Liver (tissue), 3 donors: ENCODE measurements around the gene CPNE9.

Experiments used
- EGR1 ChIP-seq, 2 donors: IDR thresholded peaks; 2 replicates each; pipeline ENCODE4 v1.6.1; 2016 to 2018; ENCODE audit warnings: antibody characterized with exemption in 2 of 2, low read depth in 2 of 2
- GABPA ChIP-seq, 2 donors: IDR thresholded peaks in 1 of 2; conservative IDR thresholded peaks in 1 of 2; 2 replicates each; pipeline ENCODE4 v1.6.1; 2016; ENCODE audit warnings: antibody characterized with exemption in 2 of 2, mild to moderate bottlenecking in 1 of 2, moderate library complexity in 1 of 2
- HNF4A ChIP-seq, 2 donors: conservative IDR thresholded peaks; 2 replicates each; pipeline ENCODE4 v1.6.1; 2016; ENCODE audit warnings: antibody characterized with exemption in 2 of 2, mild to moderate bottlenecking in 2 of 2
- JUND ChIP-seq, 2 donors: IDR thresholded peaks; 2 replicates each; pipeline ENCODE4 v1.6.1; 2016; ENCODE audit warnings: antibody characterized with exemption in 2 of 2
- RXRA ChIP-seq, 2 donors: IDR thresholded peaks; 2 replicates each; pipeline ENCODE4 v1.6.1; 2017 to 2018; ENCODE audit warnings: antibody characterized with exemption in 2 of 2, mild to moderate bottlenecking in 1 of 2
- SP1 ChIP-seq: IDR thresholded peaks from 2 replicates; pipeline ENCODE4 v1.6.1; 2018; ENCODE audit warnings: antibody characterized with exemption, mild to moderate bottlenecking
- TAF1 ChIP-seq: conservative IDR thresholded peaks from 2 replicates; pipeline ENCODE4 v1.6.1; 2016; ENCODE audit warnings: antibody characterized with exemption, mild to moderate bottlenecking
- YY1 ChIP-seq: IDR thresholded peaks from 2 replicates; pipeline ENCODE4 v1.6.1; 2016; ENCODE audit warnings: antibody characterized with exemption, mild to moderate bottlenecking
- TF ChIP-seq, protein P1 (sequence below): fragments of 150-350 bp; IDR thresholded peaks from 2 replicates; pipeline ENCODE4 v1.5.1; 2017; ENCODE audit warnings: improper control_type of control experiment, low read depth, low read length; ENCODE audit not compliant: missing input control
- TF ChIP-seq, protein P2 (sequence below): IDR thresholded peaks from 2 replicates; pipeline ENCODE4 v1.6.1; 2016; ENCODE audit warnings: antibody characterized with exemption, mild to moderate bottlenecking
- TF ChIP-seq, protein P3 (sequence below): IDR thresholded peaks from 2 replicates; pipeline ENCODE4 v1.6.1; 2016; ENCODE audit warnings: antibody characterized with exemption
- donor health status: healthy.
- donor health status: healthy.

DNA sequence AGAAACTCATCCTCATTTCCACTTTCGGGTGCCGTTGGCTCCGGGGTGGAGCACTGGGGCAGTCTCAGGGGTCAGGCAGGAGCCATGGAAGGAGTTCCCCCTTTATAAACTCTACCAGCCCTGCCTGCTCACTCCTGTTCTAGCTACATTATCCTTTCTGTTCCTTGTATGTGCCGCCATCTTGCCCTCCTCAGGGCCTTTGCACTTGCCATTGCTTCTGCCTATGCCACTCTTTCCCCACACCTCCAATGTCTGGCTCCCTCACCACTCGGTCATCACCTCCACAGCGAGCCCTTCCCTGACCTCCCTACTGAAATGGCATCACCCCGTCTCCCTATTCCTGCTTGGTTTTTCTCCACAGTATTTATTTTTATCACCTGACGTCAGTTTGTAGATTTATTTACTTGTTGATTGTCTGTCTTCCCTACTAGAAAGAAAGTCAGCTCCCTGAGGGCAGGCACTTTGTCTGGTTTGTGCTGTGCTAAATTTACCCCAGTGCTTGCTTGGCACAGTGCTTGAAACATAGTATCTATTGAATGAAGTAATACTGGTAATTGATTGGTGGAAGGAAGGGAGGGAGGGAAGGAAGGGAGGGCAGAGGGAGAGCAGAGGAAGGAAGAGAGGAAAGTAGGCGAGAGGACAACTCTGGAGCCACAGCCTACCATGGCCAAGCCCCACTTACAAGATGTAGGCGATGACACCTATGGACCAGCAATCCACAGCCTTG is 57.3 kb downstream of the CPNE9 start:
- no peak for TF ChIP-seq YY1
- TF ChIP-seq, protein P1, sequence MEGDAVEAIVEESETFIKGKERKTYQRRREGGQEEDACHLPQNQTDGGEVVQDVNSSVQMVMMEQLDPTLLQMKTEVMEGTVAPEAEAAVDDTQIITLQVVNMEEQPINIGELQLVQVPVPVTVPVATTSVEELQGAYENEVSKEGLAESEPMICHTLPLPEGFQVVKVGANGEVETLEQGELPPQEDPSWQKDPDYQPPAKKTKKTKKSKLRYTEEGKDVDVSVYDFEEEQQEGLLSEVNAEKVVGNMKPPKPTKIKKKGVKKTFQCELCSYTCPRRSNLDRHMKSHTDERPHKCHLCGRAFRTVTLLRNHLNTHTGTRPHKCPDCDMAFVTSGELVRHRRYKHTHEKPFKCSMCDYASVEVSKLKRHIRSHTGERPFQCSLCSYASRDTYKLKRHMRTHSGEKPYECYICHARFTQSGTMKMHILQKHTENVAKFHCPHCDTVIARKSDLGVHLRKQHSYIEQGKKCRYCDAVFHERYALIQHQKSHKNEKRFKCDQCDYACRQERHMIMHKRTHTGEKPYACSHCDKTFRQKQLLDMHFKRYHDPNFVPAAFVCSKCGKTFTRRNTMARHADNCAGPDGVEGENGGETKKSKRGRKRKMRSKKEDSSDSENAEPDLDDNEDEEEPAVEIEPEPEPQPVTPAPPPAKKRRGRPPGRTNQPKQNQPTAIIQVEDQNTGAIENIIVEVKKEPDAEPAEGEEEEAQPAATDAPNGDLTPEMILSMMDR: no peak
- TF ChIP-seq, protein P2, sequence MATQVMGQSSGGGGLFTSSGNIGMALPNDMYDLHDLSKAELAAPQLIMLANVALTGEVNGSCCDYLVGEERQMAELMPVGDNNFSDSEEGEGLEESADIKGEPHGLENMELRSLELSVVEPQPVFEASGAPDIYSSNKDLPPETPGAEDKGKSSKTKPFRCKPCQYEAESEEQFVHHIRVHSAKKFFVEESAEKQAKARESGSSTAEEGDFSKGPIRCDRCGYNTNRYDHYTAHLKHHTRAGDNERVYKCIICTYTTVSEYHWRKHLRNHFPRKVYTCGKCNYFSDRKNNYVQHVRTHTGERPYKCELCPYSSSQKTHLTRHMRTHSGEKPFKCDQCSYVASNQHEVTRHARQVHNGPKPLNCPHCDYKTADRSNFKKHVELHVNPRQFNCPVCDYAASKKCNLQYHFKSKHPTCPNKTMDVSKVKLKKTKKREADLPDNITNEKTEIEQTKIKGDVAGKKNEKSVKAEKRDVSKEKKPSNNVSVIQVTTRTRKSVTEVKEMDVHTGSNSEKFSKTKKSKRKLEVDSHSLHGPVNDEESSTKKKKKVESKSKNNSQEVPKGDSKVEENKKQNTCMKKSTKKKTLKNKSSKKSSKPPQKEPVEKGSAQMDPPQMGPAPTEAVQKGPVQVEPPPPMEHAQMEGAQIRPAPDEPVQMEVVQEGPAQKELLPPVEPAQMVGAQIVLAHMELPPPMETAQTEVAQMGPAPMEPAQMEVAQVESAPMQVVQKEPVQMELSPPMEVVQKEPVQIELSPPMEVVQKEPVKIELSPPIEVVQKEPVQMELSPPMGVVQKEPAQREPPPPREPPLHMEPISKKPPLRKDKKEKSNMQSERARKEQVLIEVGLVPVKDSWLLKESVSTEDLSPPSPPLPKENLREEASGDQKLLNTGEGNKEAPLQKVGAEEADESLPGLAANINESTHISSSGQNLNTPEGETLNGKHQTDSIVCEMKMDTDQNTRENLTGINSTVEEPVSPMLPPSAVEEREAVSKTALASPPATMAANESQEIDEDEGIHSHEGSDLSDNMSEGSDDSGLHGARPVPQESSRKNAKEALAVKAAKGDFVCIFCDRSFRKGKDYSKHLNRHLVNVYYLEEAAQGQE: no peak
- no peak for TF ChIP-seq EGR1 (IDR thresholded peaks at IDR 0.05; ENCODE audit: low read depth in 2 of 2)
- TF ChIP-seq JUND (IDR thresholded peaks at IDR 0.05): no peak
- no peak for TF ChIP-seq TAF1
- TF ChIP-seq, protein P3, sequence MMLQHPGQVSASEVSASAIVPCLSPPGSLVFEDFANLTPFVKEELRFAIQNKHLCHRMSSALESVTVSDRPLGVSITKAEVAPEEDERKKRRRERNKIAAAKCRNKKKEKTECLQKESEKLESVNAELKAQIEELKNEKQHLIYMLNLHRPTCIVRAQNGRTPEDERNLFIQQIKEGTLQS: no peak
- TF ChIP-seq HNF4A (conservative IDR thresholded peaks at IDR 0.05): no peak
- no peak for TF ChIP-seq RXRA (IDR thresholded peaks at IDR 0.05)
- no peak for TF ChIP-seq SP1
- no peak for TF ChIP-seq GABPA (IDR thresholded peaks at IDR 0.05 in 1 of 2, conservative IDR thresholded peaks at IDR 0.05 in 1 of 2)
